NCI-H1105 treated with DMSO at 0.1 percent for 48 hours (cell line): ENCODE results near the gene SLC22A14.

Experiments
- DNase-seq: peaks from one replicate; lab custom pipeline; 2025; lab: John Stamatoyannopoulos, UW

SLC22A14 gene

GRCh38 chr3:38343797-38344594 is 61.9 kb downstream of the SLC22A14 start:
- DNase-seq: no peak

DNA sequence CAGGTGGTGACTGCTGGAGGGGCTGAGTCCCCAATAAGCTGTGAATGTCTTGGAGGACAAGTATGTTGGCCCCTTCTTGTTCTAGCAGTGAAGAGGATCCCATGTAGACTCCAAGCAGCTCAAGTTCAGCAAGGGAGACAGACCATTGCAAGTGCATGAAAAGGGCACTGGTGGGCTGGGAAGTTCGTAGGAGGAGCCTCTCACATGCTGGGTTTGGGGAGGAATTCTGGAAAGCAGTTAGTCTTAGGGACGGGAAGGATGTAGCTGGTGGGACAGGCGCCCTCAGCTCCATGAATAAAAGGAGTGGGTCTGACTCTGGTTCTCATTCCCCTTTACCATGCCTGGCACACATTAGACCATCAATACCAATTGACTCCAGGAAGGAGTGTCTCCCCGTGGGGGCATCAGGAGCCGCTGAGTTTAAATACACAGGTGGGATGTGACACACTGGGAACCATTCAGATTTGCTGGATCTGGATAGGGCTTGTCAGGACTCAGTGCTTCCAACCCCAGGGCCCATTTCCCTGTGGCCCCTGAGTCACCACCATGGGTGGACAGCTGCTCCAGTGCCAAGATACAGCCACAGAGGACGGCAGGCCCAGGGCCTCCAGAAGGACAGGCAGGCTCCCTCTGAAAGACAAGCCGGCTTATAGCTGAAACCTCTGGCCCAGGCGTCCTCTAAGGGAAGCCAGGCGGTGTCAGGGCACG is 63.9 kb downstream of the SLC22A14 start:
- DNase-seq: no peak

DNA sequence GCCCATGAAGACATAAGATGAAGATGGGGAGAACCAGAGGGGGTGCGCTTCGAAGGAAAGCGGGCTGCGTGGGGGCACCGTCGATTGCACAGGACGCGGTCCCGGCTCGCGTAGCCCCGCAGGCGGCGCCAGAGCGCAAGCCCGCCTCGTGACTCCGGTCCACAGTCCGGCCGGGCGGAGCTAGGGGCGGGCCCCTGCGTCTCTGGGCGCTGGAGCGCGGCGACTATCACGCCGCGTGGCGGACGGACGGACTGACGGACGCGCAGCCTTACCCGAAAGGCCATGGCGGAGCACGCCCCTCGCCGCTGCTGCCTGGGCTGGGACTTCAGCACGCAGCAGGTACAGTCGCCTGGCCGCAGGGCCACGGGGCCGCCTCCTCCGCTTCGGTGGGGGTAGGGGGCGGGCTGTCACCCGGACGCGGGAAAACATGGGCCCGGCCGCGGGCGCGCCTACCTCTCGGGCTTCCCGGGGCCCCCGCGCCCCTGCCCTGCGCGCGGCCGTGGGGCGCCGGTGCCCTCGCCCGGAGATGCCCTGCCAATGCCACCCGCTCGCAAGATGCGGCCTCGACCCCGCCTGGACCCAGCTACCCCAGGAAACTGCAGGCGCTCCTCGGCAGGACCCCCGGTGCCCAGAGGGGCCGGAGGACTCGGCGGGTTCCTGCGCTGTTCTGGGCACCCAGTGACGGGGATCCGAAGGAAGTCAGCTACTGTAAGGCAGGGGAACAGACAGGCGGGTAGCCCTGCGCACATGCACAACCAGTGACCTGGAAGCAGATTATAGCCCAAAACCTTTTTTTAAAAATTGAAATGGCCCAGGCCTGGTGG is 64.7 kb downstream of the SLC22A14 start, which contains the start of gene XYLB:
XYLB (plus strand) TSS at position 199 of the 824 bp plus-strand sequence; CDS start at position 283, 84 bp downstream.
- peak; percentile 30 for DNase-seq

- no peak for DNase-seq
These were observed 65.5 kb downstream of the SLC22A14 start for GRCh38 chr3:38347421-38348200.

GRCh38 chr3:38348903-38349302 is 66.8 kb downstream of the SLC22A14 start:
- no peak for DNase-seq

- no peak for DNase-seq
These were observed 67.7 kb downstream of the SLC22A14 start for GRCh38 chr3:38349684-38350359.

DNA sequence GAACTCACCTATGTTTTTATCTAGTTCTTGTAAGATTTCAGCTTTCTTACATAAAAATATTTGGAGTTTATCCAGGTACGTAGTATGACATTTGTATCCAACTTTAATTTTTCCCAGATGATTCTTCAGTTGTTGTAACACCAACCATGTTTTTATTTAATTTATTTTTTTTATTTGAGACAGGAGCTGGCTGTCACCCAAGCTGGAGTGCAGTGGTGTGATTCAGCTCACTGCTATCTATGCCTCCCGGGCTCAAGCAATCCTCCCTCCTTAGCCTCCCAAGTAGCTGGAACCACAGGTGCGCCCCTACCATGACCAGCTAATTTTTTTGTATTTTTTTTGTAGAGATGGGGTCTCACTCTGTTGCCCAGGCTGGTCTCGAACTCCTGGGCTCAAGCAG is 71.1 kb downstream of the SLC22A14 start:
- no peak for DNase-seq

- DNase-seq: peak; percentile 28
These were observed 72.7 kb downstream of the SLC22A14 start for GRCh38 chr3:38354588-38355330.

DNA sequence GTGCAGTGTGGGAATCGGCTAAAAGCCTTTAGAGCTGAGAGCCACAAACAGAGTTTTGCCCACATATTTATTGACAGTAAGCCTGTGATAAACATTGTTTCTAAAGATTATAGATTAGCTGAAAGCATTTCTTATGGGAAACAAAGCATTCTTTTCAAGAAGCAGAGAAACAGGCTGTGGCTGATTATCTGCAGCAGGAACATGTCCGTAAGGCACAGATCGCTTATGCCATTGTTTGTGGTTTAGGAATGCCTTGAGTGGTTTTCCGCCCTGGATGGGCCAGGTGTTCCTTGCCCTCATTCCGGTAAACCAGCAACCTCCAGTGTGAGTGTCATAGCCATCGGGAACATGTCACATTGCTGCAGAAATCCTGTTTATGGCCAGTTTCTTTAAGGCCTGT is 76.9 kb downstream of the SLC22A14 start:
- no peak for DNase-seq

DNA sequence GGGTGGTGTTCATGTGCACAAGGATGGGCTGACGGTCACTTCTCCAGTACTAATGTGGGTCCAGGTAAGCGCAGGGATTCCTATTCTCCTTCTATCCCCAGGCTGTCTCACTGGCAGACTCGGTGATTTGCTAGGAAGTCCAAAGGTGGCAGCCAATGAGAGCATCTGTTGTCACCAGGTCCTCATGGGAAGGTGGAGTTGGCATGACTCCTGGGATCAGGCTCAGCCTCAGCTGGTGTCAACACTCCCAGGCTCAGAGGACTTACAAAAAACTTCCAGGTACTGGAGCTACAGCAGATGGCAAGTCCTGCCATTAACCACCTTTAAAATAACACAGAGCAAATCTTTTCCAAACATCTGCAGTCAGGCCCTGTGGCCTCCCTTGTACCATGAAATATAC is 78.3 kb downstream of the SLC22A14 start:
- no peak for DNase-seq

GRCh38 chr3:38361496-38361895 is 79.4 kb downstream of the SLC22A14 start:
- DNase-seq: no peak

- DNase-seq: no peak
These were observed 80.7 kb downstream of the SLC22A14 start for GRCh38 chr3:38362825-38363224.

GRCh38 chr3:38364721-38365400 is 82.8 kb downstream of the SLC22A14 start:
- no peak for DNase-seq

DNA sequence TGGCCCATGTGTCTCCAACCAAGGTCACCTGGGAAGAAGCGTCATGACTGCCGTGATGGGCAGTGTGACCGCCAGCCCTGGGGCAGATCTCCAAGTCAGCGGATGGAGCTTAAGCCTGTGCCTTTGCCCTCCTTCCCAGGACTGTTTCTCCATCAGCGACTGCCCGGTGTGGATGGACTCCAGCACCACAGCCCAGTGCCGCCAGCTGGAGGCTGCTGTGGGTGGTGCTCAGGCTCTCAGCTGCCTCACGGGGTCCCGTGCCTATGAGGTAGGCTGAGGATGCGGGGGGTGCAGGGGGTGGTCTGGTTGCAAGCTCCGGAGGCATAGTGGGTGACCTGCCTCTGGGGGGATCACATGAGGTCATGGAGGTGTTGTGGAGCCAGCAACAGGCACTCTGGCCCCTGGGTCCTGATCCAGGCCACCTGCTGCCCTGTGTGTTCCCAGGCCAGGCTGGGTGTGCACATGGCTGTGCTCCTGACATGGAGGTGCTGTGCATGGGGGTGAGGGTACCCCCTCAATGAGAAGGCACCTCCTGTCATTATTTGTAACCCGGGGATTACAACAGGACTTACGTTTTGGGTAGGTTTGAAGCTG is 83.5 kb downstream of the SLC22A14 start:
- DNase-seq: no peak

DNA sequence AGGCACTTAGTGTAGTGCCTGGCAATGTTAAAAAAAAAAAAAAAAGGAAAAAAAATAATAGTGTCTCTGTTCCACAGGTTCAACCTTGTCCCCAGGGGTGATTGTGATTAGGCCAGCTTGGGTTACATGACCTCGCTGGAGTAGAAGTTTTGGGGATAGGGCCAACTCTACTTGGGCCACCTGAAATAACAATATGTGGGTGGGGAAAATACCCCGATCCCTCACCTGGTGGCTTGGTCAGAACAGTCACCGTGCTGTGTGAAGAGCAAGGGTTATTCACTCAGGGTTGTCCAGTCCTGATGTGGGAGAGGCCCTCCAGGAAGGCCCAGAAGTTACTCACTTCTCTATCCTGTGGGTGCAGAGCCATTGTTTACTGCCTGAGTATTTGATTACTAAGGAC is 84.0 kb downstream of the SLC22A14 start:
- DNase-seq: no peak

GRCh38 chr3:38367779-38368178 is 85.7 kb downstream of the SLC22A14 start:
- no peak for DNase-seq
